Amniotic epithelial cell (primary cell): ENCODE data around the gene COL6A2.
"Not testable (repeated sequence)": the region's sequence is repeated elsewhere in the genome, so short reads cannot be mapped to it uniquely, and the experiment has no call there.

ENCODE experiments used
- DNase-seq: peaks from one replicate; pipeline ENCODE4 v3.0.0-alpha.2; 2010; ENCODE audit warnings: low read depth

Gene COL6A2

DNA sequence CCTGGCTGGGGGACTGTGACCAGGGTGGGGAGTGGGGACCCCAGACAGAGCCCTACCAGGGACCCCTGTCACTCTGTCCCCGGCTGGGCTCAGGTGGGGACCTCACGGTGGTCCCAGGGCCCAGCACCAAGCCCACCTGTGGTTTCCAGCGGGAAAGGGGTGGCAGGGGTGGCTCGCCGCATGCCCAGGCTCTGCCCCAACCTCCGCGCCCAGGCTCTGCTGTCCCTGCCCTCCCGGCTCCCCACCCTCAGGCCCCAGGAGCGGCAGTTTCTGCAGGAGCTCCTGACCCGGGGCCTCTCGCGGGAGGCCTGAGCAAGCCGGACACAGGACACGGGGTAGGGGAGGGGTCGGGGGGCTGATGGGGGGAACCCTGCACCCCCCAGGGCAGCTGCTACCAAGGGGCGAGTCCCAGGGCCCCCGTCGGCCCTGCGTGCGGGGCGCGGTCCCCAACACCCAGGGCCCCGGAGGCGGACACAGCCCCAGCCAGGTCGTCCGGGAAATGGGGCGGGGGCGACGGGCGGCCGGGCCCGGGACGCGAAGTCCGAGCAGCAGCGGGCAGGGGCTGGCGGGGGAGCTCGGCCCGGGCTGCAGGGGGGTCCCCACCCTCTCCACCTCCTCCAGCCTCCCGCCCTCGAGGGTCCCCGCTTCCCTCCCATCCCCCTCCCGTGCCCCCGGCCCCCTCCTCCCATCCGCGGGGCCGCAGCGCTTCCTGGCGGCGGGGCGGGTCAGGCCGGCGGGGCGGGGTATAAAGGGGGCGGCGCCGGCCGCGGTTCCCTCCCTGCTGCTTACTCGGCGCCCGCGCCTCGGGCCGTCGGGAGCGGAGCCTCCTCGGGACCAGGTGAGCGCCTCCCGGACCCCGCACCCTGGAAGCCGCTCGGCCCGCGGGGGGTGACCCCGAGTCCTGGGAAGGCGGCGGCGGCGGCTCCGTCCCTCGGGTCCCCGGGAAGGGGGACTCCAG, at the start of gene COL6A2:
TSS of gene COL6A2 (plus strand) at position 777 of the 958 bp plus-strand sequence.
- peak; percentile 40 for DNase-seq

DNA sequence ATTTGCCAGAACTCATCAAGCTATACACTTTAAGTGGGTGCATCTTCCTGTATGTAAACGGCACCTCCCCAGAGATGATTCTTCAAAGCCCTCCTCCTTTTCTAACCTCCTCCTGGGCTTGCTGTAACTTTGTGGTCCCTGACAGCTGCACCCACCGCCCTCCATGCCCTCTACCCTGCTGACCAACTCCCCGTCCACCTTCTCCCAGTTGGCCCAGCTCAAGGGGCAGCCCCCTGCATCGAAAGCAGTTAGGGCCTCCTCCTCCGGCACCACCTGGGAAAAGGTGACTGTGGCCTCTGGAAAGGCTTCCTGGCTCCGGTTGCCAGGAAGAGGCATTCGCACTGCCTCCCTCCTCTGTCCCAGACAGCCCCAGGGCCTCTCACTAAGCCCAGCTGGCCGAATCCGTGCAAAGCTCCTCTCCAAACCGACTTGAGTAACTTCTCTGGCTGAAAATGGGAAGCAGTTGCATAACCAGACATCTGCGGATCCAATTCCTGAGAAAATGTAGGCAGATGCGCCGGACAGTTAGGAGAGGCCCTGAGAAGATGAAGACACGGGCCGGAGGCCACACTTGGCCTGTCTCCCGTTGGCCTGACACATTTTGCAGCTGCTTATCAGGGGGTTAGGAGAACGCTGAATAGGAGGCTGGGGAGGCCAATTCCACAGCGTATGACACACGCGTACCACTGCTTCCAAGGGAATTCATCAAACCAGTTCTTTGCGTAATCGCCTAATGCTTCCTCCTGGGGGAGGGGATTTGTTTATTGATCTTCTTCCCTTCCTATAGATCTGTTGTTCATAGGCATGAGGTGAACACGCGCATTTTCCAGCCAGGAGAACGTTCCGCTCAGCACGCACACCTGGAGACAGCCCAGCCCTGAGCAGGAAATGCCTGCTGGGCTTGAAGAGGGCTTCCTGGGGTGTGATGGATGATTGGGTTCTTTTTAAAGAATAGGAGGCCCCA, 48.7 kb upstream of the COL6A2 start:
- peak; percentile 100 for DNase-seq

DNA sequence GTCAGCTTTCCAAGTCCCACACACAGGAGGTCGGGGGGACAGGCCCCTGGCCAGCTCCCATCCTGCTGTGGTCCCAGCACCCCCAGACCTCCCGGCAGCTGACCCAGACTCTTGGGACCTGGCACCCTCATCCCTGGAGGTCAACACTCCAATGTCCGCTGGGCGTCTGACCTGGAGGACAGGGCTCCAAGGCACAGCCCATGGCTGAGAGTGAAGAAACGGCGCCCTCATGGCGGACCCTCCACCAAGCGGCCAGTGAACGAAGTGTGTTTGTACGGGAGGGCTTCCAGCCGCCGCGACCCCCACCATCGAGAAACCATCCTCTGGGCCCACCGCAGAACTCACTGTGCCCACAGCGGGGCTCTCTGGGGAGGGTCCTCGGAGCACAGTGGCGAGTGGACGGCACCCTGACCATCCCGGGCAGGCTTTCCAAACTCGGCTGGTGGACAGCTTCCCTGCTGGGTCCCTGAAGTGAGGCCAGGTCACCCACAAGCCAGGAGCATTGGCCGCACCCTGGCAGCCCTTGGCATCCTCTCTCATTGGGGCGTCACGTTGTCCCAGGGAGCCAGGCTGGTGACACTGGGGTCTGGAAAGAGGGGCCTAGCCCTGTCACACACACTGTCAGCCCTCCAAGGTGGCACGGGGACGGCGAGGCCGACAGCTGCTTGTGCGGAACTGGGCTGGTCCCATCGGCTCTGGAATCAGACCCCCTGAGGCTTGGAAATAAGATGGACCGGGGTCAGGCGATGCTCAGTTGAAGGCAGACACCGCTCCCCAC, 47.8 kb upstream of the COL6A2 start:
- no peak for DNase-seq

DNA sequence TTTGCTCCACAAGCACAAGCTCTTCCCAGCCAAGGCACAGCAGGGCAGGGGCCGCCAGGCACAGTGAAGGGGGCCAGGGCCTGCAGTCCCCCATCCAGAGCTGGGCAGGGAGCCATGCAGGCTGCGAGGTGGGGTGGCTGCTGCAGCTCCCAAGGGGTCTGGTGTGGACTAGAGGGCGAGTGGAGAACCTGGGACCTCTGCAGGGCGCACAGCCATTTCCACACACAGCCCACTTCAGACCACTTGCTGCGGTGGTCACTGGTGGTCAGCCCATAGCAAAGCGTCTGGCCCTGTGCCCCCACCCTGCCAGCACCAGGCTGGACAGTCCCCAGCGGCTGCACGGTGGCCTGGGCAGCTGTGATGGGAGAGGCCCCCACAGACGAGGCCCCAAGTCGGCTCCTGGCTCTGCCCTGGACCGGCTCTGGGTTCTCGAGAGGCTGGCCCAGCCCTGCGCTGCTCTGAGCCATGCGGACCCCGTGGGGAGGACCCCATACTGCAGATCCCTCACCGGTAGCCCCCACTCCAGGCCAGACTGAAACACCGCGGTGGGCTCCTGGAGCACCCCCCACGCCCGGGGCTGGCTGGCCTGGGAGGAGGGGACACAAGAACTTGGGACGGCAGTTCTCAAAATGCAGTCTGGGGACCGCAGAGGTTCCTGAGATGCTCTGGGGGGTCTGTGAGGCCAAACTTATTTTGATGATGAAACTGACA, 47.1 kb upstream of the COL6A2 start:
- DNase-seq = no peak

DNA sequence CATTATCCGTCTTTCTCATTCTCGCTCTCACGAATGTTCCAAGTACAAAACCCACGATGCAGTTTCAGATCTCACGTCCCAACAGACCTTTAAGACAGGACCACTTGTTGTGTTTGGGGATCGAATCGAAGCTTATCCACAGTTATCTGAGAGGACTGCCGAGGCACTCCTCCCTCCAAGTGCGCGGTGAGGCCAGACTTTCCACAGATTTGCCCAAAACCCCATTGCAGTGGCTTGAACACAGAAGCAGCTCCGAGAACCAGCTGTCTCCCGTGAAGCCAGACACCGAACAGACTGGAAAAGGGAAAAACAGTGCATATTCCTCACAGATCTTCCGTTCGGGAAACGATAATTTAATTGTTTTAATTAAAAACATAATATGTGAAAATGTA, 46.5 kb upstream of the COL6A2 start:
- no peak for DNase-seq

DNA sequence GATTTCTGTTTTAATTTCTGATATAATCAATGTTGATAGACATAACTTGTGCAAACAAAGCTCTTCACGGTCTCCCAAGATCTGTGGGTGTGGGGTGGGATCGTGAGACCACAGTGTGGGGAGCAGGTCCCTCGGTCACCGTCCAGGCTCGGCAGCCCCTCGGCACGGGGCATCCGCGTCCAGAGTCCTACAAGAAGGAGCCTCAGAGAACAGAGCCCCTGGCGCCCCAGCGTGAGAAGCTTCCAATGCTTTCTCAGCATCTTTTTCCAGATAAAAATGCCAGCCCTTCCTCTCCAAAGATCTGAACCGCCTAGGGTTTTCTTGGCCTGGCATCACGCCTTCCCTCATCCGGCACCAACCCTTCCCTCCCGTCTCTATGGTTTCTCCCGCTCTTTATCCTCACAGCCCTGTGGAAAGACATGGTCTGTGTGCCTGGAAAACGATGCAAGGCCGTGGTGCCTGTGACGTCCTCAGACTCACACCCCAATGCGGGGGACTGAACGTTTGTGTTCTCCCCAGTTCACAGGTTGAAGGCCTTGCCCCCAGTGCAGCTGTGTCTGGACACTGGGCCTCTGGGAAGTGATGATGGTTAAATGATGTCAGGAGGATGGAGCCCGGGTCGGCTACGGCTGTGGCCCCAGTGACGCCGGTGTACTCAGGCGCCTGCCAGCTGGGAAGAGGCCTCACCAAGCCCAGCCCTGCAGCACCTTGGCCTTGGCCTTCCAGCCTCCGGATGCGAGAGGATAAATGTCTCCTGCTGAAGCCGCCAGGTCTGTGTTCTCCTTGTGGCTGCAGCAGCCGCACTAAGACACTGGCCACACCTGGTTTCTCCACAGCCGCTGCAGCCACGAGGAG, 45.9 kb upstream of the COL6A2 start:
- DNase-seq = no peak

DNA sequence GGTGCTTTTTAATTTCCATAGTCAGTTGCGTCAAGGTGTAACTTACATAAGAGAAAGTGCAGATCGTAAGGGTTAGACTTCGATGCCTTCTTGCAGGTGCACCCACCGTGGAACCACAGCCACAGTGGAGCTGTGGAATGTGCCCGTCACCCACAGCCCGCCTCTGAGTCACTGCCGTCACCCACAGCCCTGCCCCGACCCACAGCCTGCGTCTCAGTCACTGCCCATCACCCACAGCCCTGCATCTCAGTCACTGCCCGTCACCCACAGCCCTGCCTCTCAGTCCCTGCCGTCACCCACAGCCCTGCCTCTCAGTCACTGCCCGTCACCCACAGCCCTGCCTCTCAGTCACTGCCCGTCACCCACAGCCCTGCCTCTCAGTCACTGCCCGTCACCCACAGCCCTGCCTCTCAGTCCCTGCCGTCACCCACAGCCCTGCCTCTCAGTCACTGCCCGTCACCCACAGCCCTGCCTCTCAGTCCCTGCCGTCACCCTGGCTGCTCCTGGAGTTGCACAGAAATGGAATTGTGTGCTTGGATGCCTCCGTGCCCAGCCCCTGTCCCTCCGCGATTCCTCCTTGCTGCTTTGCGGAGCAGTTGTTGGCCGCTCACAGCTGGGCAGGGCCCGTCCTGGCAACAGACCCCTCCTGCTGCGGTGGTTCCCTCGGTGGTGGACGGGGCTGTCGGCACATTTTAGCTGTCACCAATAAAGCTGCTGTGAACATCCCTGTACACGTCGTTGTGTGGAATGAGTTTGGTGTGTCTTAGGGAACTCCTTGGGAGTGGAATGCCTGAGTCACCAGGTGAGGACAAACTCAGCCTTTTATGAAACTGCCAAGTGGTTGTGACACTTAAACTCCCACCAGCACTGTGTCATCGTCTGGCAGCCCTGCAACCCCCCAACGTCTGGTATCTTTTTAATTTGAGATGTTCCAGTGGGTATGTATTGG, 44.9 kb upstream of the COL6A2 start:
- DNase-seq = peak; percentile 78

DNA sequence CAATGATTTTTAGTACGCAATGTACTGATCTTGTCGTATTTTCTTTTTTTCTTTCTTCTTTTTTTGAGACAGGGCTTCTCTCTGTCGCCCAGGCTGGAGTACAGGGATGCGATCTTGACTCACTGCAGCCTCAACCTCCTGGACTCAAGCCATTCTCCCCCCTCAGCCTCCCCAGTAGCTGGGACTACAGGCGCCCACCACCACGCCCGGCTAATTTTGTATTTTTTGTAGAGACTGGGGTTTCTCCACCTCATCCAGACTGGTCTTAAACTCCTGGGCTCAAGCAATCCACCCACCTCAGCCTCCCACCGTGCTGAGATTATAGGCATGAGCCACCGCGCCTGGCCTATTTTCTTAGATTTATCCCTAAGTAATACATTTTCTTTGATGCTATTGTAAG, 43.9 kb upstream of the COL6A2 start:
- DNase-seq = no peak

DNA sequence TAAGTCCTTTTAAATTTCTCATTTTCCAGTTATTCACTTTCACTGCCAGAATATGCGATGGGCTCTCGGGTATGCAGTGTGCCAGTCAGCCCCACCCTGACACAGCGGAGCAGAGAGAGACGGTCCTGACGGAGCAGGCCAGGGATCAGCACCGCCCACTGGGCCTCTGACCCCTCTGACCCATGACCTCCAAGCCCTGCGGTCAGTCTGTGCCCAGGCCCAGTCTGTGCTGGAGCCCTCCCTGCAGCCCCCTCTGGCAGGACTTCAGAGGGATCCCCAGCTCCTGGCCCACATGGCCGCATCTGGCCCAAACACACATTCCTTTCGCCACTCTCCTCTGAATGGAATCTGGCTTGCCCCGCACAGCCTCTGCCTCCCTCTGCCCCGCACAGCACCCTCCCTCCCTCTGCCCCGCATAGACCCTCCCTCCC, 43.4 kb upstream of the COL6A2 start:
- no peak for DNase-seq

DNA sequence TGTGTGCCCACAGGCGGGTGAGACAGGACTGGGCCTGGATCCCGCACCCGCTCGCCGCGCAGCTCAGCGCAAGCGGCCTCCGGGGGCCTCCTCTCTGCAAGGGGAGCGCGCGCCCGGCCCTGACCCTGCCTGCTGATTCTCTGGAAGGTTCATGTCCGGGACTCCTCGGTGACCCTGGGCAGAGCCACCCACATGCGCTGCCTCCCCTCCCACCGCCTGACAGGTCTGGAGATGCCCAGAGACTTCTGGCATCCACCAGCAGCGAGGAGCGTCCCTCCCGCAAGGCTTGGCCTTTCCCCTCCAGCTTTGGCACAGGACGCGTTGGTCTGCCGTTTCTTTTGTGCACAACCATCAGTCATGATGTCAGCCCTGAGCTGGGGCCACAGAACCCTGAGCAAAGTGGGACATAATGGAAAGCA, 42.0 kb upstream of the COL6A2 start:
- DNase-seq = no peak

DNA sequence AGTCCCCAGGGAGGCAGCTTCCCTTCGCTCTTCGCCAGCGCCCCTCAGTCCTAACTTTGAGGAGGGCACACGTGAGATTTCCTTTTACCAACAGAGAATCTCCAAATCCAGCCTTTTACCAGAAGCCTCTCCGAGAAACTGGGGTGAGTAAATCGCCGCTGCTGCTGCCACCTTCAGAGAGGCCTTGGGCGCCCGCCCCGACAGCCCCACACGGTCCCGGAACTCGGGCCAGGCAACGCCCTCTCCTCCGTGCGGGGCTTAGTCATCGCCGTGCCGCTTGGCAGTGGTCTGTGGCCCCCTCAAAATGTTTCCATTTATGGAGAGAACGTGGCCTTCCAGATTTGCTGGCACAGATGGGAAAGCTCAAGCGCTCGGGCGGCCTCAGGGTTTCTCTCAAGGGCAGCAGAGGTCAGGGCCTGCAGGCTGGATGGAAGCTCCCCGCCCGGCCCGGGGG, 41.4 kb upstream of the COL6A2 start:
- peak; percentile 69 for DNase-seq

DNA sequence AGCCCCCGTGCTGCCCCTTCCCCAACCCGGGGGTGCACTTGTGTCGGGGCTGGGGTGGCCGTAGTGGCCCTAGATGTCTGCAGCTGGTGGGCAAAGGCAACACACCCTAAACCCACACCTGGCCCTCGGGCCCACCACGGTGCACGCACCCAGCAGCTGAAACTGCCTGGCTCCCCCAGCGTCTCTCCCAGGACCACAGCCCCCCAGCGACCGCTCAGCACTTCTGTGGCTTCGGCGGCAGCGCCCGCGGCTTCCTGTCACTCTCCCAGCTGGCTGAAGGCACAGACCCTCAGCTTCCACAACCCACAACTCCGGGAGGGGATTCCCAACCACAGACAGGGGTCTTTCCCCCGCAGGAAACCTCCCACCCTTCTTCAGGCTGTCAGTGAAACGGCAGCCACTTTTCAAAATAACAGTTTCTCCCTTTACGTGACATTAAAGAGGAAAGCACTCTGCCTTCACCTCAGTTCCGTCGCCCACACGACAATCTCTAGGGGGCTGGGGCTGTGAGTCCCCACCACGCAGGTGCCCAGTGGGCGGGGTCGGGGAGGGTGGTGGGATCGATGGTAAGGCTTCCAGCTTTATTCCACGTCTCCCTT, 40.7 kb upstream of the COL6A2 start:
- DNase-seq = no peak

DNA sequence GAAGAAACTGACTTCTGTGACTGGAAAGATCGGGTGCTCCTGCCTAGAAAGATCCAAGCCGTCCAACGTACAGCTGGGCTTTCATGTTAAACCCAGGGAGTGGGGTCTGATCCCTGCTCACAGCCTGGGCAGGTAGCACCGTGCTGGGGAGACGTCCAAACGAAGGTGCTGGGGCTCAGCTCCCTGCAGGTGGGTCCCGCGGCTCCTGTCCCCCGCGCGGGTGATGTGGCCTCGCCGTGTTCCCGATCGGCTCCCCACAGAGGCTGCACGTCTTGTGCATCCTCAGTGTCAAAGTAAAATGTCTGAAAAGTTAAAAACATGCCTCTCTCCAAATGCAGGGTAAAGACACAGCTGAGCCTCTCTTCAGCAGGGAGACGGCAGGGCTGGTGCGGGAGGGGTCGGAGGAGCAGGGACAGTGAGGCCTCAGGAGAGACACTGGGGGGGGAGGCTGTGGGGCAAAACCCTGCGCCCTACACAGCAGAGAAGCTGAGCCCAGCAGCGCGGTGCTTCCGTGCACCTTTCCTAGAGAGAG, 40.1 kb upstream of the COL6A2 start:
- no peak for DNase-seq

DNA sequence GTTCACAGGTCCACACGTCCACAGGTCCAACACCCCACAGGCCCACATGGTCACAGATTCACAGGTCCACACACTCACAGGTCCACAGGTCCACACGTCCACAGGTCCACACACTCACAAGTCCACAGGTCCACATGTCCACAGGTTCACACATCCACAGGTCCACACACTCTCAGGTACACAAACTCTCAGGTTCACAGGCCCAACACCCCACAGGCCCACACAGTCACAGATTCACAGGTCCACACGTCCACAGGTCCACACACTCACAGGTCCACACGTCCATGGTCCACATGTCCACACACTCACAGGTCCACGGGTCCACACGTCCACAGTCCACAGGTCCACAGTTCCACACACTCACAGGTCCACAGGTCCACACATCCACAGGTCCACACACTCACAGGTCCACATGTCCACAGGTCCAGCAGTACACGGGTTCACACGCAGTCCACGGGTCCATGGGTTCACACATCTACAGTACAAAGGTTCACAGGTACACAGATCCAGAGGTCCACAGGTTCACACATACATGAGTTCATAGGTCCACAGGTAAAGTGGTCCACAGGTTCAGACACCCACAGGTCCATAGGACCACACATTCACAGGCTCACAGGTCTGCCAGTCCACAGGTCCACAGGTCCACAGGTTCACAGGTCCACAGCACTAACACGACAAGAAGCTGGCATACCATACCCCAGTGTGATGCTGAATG, 39.3 kb upstream of the COL6A2 start:
- no peak for DNase-seq

DNA sequence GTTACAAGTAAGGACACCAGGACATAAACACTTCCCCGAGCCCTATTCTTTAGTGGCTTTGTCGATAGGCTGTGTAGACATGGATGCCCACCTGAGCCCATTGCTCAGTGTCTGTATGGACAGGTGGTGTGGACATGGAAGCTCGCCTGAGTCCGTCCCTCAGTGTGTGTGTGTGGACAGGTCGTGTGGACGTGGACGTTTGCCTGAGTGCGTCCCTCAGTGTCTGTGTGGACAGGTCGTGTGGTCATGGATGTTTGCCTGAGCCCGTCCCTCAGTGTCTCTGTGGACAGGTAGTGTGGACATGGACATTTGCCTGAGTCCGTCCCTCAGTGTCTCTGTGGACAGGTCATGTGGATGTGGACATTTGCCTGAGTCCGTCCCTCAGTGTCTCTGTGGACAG, 38.7 kb upstream of the COL6A2 start:
- no peak for DNase-seq

DNA sequence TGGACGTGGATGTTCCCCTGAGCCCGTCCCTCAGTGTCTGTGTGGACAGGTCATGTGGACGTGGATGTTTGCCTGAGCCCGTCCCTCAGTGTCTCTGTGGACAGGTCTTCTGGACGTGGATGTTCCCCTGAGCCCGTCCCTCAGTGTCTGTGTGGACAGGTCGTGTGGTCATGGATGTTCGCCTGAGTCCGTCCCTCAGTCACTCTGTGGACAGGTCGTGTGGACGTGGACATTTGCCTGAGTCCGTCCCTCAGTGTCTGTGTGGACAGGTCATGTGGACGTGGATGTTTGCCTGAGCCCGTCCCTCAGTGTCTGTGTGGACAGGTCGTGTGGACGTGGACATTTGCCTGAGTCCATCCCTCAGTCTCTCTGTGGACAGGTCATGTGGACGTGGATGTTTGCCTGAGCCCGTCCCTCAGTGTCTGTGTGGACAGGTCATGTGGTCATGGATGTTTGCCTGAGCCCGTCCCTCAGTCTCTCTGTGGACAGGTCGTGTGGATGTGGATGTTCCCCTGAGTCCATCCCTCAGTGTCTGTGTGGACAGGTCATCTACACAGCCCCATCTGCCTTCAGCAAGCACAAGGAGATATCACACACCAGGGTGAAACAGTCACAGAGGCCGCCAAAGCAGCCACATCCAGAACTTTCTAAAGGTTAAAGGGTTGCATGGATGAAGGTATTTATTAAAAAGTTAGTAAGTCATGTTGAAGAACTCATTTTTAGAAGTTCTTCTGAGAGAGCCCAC, 38.0 kb upstream of the COL6A2 start:
- DNase-seq = not testable (repeated sequence)

DNA sequence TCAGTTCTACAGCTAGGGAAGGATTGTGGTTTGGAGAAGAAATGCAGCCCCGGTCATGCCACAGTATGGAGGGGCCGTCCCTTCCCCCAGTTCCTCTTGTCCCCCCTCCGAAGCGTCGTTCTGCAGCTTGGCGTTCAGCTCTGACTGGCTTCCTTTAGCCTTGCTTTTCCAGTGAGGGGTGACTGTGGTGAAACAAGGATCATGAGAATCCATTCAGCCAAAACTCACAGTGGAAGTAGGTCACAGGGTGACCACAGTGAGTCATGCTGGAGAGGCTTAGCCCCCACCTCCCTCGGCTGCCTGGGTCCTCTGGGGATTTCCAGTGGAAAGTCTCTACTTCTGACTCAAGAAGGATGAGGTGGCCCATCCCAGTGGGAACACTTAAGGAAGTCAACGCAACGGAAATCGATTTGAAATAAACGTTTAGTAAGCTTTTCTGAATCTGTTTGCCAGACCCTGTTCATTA, 37.3 kb upstream of the COL6A2 start:
- peak; percentile 93 for DNase-seq
